Renal cortex interstitium (tissue), 11 donors: ENCODE results near the gene ZYG11A. TPM values are rescaled to one million over a fixed set of nuclear protein-coding genes. Genes with fewer than 3 reads are reported as not detected.
"Not testable (repeated sequence)": the region's sequence is repeated elsewhere in the genome, so short reads cannot be mapped to it uniquely, and the experiment has no call there.

ENCODE experiments used
- DNase-seq, 11 donors: peaks; one replicate each; pipeline ENCODE4 v3.0.0-alpha.2; 2013; ENCODE audit warnings: low read depth in 9 of 11, low spot score in 4 of 11; ENCODE audit errors: extremely low read depth in 1 of 11
- polyA plus RNA-seq, 3 donors: library from polyadenylated mRNA; unstranded; fragments of 120-200 nt; gene quantifications; one replicate each; pipeline ENCODE4 v1.2.1, GENCODE V29; 2013; ENCODE audit not compliant: insufficient read length in 3 of 3

ZYG11A gene
- polyA plus RNA-seq, 3 donors: 0.11 to 0.17 (median 0.14) TPM

GRCh38 chr1:52867087-52867863 lies 24.7 kb downstream of the ZYG11A start:
- DNase-seq: no peak

- not testable (repeated sequence) for DNase-seq
These were observed 27.2 kb downstream of the ZYG11A start for GRCh38 chr1:52869727-52870126.

- no peak for DNase-seq
These were observed 34.3 kb downstream of the ZYG11A start for GRCh38 chr1:52876843-52877242.

- no peak for DNase-seq
These were observed 35.0 kb downstream of the ZYG11A start for GRCh38 chr1:52877554-52877953.

GRCh38 chr1:52880206-52880605 lies 37.6 kb downstream of the ZYG11A start:
- DNase-seq: no peak

- DNase-seq: no peak
These were observed 44.9 kb downstream of the ZYG11A start for GRCh38 chr1:52887483-52887882.

- no peak for DNase-seq
These were observed 50.1 kb downstream of the ZYG11A start for GRCh38 chr1:52892424-52893215.

- DNase-seq: peak in 3 of 11 donors; percentile 19 to 31 (median 28)
These were observed 56.9 kb downstream of the ZYG11A start for GRCh38 chr1:52899445-52899894.

GRCh38 chr1:52900402-52900801 lies 57.8 kb downstream of the ZYG11A start:
- DNase-seq: no peak

GRCh38 chr1:52901384-52901783 lies 58.8 kb downstream of the ZYG11A start:
- no peak for DNase-seq

- no peak for DNase-seq
These were observed 61.8 kb downstream of the ZYG11A start for GRCh38 chr1:52904208-52904926.

- DNase-seq: no peak
These were observed 62.6 kb downstream of the ZYG11A start for GRCh38 chr1:52904927-52905698.

GRCh38 chr1:52906135-52906603 lies 63.6 kb downstream of the ZYG11A start:
- no peak for DNase-seq

- DNase-seq: no peak
These were observed 64.7 kb downstream of the ZYG11A start for GRCh38 chr1:52907068-52907811.

GRCh38 chr1:52907812-52908153 lies 65.2 kb downstream of the ZYG11A start:
- no peak for DNase-seq

- no peak for DNase-seq
These were observed 69.0 kb downstream of the ZYG11A start for GRCh38 chr1:52911541-52911940.

- no peak for DNase-seq
These were observed 70.5 kb downstream of the ZYG11A start for GRCh38 chr1:52913014-52913413.

GRCh38 chr1:52913537-52913936 lies 71.0 kb downstream of the ZYG11A start:
- no peak for DNase-seq
